OCI-M2 (cell line): ENCODE results near the gene RSPRY1.

Experiments used
- DNase-seq: peaks from one replicate; lab custom pipeline; 2025; ENCODE audit not compliant: unreplicated experiment; lab: John Stamatoyannopoulos, UW

RSPRY1 gene

DNA sequence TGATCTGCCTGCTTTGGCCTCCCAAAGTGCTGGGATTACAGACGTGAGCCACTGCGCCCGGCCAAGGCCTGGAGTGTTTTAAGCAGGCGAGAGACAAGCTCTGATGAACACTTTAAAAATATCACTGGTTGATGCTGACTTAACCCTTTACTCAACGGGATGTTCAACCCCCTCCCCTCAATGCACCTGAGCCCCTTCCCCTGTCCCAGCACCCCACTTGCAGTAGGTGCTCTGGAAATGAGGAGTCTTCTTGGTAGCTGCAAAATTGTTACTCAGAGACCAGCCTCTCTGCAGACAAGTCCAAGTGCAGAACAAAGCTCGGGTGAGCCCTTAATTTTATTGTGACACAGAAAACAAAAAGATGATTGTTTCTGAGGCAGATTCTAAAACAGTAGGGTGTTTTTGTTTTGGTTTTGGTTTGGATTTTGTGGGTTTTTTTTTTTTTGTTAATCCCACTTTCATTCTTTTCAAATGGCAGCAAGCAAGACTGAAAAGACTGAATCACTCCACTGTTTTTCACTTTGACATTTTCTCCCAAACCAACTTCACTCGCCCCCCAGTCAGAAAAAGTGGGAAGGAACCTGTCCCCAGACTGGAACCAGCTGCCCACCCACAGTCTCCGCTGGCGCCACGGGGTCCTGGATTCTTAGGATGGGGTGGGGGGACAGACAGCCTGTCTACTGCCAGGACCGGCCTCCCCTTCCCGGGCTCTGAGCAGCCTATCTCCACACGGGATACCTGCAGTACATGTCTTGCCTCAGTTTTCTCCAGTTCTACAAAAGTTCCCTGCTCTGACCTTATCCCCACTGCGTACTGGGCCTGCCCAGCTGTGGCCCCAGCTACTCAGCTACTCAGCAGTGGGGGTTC, 103.5 kb downstream of the RSPRY1 start:
- no peak for DNase-seq
